NCI-H2227 (cell line): ENCODE measurements around the gene PI16.
"Not testable (repeated sequence)": the region's sequence is repeated elsewhere in the genome, so short reads cannot be mapped to it uniquely, and the experiment has no call there.

Experiments
- DNase-seq: peaks from one replicate; lab custom pipeline; 2025; ENCODE audit not compliant: unreplicated experiment; lab: John Stamatoyannopoulos, UW

PI16 gene

DNA sequence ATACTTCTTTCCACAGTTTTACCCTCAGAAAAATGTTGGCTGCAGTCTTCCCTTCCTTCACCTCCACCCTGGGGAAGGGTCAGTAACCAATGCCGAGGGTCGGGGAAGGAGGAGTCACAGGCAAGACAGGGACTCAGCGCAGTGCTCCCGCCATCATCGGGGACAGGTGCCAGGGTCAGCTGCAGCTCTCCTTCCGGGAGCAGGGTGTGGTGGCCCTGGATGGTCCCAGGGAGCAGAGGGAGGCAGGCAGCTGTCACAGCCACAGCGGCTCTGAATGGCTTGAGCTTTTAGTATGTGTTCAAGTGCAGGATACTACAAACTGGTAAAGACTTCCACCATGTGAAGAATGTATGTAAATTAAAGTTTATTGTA is 26.0 kb upstream of the PI16 start:
- no peak for DNase-seq

DNA sequence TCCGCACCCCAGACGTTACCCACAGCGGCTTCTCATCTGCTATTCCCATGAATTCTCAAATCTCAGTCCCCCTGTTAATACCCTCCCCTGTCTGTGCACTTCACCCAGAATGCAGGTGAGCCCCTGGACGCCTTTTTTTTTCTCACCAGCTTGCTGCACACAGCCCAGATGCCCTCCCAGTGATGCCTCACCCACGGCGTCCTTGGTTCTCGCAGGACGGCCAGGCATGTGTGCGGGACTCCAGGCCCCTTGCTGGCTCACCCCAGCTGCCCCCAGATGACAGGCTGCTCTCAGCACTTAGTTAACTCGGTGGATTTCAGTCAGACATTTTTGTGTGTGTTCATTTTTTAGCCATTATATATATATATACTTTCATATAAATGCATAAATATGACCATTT is 25.4 kb upstream of the PI16 start:
- DNase-seq = no peak

DNA sequence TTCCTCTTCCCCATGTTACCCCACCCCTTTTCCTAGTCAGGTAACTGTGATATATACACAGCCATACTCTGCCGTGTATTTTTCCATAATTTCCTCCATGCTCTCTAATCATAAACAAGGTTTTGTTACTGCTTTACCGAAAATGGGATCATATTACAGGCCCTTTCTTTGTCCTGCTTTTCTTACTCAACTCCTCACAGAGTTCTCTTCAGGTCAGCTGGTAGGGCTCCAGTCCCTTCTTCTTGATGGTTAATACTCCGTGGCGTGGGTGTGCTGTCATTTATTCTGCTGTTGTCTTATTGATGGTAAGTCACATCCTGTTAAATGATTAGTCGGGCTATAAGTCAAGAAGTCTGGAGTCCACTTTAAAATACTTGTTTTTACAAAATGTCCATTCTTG is 24.9 kb upstream of the PI16 start:
- DNase-seq = no peak

DNA sequence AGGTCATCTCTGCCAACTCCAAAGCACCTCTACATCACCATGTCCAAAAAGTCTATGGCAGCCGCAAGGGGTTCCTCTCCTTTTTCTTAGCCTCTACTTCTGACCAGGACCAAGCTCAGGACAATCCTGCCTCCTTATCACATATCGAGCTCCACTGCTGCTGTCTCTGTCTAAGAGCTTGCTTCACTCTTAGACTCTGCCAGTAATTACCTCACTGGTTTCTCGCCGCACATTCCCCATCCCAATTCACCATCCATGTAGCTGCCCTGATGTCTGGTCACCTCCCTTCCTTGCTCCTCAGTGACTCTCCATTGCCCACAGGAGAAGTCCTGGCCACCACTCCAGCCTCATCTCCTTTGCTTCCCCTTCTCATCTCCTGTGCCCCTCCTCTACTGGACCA is 24.1 kb upstream of the PI16 start:
- no peak for DNase-seq

DNA sequence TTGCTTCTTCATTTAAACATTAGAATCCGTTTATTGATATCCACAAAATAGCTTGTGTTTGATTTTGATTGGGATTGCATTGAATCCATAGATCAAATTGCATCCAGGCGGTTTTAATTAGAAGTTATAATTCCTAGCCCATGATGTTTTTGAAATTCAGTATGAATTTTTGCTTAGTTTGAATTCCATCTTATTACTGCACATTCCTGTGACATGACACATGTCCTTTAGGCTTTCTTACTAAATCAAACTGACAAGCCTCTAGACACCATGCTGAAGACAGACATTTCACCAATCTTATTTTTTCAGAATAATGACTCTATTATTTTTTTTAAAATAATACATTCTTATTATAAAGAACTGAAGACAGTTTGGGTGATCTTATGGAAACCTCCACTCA is 21.4 kb upstream of the PI16 start:
- no peak for DNase-seq

DNA sequence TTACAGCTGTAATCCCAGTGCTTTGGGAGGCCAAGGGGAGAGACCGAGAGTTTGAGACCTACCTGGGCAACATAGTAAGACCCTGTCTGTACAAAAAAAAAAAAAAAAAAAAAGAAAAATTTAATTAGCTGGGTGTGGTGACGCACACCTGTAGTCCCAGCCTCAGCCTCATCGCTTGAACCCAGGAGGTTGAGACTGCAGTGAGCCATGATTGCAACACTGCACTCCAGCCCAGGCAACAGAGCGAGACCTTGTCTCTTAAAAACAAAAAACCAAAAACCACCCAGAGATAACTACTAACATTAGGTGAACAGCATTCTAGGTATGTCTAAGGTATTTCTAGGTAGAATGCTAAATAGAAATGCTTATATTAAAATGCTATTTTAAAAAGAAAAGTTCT is 21.0 kb upstream of the PI16 start:
- DNase-seq = no peak

DNA sequence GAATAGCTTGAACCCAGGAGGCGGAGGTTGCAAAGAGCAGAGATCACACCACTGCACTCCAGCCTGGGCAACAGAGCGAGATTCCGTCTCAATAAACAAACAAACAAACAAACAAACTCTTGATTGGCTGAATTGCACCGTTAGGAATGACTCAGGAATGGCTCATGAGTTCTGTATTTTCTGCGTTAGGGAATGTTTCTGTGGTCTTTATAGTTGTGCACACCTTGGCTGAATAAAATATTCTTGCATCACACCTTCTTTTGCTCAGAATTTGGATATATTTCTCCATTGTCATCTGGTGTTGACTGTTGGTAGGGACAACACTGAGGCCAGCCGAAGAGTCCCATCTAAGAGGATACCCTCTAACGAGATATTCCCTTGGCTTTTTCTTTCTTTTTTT is 19.6 kb upstream of the PI16 start:
- DNase-seq = no peak

DNA sequence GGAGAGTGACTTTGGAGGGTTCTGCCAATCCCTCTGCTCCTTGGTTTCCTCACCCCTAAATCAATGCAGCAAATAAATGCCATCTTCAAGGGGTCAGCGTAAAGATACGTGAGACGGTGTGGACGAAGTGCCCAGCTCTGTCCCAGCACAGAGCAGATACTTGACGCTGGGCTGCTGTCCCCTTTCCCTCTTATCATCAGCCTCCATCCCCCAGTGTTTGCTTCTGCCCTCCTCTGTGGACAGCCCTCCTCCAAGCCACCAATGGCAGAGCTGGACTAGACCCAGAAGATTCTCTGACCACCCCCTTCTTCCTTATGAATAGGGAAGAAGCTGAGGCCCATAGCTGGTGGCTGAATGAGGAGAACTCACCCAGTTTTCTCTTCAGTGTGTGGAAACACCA is 17.7 kb upstream of the PI16 start:
- DNase-seq = no peak

DNA sequence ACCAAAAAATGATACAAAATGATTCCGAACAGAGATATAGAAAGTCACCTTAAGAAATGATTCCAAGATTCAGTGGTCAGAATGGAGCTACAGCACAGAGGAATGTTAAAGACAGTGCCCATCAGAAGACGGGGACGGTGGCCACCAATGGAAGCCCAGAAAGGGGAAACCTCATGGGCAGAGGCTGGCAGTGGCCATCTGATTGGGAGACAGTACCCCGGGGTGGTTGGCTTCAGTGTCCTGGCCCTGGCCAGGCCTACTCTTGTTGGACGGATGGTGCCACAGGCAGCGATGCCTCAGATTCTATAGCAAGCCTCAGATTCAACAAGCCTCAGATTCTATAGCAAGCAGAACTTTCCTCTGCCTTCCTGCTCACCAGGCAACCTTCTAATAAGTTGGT is 16.6 kb upstream of the PI16 start:
- no peak for DNase-seq

DNA sequence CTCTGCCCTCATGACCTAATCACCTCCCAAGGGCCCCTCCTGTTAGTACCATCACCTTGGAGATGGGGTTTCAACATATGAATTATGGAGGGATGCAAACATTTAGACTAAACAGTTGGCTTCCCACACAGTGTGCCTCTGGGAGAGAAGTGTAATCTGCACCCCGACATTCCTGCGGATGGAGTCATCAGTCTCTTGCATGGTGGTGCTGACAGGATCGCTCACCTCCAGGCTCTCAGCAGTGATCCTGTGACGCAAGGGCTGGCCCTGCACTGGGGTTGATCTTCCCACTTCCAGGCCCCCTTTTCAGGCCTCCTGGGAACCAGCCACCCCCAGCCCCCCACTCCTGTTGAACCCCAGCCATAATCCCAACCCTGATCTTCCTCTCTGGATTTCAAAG is 16.0 kb upstream of the PI16 start:
- no peak for DNase-seq

DNA sequence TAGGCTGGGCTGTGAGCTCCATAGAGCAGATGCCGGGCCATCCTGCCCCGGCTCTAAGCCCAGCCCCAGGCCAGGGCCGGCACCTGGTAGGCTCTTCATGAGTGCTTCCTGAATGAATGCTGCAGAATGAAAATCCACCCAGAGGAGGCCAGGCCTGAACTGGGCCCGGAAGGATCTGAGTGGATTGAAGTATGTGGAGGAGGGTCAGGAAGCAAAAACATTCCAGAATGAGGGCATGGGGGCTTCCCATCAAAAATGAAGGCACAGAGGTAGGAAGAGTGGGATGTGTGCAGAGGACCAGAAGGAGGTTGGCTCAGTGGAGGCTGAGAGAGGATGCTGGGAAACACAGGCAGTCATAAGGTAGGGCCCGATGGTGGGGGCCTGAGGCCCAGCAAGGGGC is 15.5 kb upstream of the PI16 start:
- not testable (repeated sequence) for DNase-seq

DNA sequence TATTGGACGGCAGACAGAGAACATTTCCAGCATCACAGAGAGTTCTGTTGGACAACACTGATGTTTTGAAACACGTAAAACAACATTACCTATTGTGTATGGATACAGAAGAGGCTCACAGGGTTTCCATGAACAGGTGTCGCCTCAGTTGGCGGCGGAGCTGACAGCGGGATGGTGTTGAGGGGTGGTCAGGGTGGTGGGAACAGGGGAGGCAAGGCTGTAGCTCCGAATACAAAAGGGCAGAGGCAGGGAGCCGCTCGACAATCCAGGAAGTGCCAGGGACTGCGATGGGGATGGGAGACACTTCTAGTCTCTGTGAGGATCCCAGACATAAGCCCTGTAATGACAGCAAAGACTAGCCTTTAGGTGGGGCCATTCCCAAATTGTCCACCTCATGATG is 14.5 kb upstream of the PI16 start:
- DNase-seq = no peak

DNA sequence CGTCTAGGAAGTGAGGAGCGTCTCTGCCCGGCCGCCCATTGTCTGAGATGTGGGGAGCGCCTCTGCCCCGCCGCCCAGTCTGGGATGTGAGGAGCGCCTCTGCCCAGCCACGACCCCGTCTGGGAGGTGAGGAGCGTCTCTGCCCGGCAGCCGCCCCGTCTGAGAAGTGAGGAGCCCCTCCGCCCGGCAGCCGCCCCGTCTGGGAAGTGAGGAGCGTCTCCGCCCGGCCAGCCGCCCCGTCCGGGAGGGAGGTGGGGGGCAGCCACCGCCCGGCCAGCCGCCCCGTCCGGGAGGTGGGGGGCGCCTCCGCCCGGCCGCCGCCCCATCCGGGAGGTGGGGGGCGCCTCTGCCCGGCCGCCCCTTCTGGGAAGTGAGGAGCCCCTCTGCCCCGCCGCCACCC is 13.0 kb upstream of the PI16 start:
- DNase-seq = not testable (repeated sequence)

DNA sequence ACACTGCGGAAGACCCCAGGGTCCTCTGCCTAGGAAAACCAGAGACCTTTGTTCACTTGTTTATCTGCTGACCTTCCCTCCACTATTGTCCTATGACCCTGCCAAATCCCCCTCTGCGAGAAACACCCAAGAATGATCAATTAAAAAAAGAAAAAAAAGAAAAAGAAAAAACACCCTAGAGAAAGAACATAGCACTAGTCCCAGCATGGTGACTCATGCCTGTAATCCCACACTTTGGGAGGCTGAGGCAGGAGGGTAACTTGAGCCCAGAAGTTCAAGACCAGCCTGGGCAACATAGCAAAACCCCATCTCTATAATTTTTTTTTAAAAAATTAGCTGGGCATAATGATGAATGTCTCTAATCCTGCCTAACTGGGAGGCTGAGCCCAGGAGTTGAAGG is 12.2 kb upstream of the PI16 start:
- DNase-seq = not testable (repeated sequence)

DNA sequence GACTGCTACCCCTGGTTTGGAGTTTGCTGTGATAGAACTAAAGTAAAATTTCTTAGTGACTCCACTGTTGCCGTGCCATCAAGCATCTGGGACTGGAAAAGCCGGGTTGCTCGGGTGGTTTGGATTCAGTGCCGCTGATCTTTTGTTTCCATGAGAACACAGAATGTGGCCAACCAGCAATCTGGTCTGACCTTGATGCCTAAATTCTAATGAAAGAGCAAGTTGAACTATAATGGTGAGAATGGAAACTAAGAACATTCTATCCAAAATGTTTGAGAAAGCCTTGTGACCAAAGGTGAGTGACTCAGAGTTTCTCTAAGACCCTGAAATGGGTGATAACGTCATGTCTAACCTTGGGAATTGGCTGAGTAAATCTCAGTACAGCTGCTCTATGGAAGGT is 9.9 kb upstream of the PI16 start:
- no peak for DNase-seq

DNA sequence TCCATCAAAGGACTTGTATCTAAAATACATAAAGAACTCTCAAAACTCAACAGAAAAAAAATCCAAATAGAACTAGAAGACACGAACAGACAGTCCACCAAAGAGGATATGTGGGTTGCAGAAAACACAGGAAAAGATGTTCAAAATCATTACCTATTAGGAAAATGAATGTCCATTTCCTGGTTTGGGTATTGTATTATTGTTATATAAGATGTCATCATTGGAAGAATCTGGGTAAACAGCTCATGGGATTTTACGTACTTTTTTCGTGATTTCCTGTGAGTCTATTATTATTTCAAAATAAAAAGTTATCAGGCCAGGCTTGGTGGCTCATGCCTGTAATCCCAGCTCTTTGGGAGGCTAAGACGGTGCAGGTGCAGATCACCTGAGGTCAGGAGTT is 9.2 kb upstream of the PI16 start:
- DNase-seq = no peak

DNA sequence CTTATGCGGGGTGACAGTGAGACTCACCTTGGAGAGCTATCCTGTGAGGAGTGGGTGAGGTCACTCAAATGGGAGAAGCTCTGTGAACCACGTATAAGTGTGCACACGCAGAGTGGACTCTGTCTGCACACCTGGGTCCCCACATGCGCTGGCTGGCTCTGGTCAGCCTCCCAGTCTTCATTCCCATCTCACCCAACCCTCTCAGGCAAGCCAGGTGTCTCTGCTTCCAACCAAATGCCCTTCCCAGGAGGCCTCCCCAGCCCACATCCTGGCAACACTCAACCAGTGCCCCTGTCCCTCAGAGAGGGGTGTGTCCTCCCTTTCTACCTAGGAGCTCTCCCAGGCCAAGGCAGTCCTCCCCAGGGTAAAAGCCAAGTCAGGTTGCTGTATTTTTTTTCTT is 8.0 kb upstream of the PI16 start:
- DNase-seq = no peak

DNA sequence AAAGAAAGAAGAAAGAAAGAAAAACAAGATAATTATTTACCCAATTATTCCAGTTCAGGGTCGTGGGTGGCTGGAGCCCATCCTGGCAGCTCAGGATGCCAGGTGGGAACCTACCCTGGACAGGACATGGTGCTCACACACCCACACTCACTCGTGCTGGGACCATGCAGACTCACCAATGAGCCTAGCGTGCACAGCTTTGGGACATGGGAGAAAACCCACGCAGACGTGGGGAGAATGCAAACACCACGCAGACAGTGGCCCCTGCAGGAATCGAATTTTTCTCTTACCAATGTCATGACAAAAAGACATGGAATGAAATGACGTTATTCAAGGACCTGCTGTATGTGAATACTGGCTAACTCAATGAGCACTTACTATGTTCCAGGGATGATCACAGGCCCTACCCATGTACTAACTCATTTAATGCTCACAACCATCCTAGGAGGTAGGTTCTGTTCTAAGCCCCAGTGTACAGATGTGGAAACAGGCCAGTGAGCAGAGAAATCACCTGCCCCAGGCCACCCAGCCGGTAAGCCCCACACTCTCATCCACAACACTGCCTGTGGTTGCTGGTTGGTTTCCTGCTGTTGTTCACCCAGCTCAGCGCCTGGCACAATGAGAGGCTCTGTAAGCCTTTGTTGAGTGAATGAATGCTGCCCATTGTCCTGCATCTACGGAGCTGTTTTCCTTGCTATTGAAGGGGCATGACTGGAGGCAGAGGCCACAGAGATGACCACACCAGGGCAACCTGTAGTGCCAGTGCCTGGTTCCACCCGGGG is 6.8 kb upstream of the PI16 start:
- DNase-seq = no peak

DNA sequence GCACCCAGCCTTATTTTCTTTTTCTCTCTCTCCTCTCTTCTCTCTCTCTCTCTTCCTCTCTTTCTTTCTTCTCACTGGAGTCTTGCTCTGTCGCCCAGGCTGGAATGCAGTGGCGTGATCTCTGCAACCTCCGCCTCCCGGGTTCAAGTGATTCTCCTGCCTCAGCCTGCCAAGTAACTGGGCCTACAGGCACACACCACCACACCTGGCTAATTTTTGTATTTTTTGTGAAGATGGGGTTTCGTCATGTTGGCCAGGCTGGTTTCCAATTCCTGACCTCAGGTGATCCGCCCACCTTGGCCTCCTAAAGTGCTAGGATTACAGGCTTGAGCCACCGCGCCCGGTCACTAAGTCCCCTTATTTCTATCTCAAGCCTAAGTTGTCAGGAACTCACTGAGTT is 5.5 kb upstream of the PI16 start:
- not testable (repeated sequence) for DNase-seq

DNA sequence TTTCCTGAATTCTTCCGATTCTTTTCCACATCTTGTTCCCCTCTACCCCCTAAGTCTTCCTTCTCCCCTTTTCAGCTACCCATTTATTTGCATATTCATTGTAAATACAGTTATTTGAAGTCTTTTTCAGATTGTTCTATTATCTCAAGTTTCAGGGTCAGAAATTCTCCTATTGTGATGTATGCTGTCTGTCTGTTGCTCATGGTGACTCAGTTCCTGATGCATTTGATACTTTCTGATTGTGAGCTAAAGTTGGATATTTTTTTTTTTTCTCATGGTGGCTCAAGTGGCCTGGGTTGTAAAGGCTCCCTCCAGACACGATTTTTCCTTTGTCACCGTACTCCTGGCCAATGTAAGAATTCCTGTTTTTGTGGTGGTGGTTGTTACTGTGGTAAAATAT is 4.9 kb upstream of the PI16 start:
- DNase-seq = no peak

DNA sequence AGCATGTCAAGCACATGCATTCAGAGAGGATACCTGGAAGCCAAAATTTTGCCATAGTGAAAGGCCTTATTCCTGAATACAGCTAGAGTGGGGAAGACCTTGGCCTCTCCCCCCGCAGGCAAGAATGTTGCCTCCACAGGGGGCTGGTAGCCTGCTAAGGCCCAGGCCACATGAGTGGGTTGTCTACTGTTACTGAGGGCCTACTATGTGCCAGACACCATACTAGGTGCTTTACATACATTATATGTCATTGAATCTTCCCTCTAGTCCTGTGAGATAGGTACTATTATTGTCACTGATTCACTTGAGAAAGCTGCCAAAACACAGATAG is 642 bp upstream of the PI16 start:
- no peak for DNase-seq

DNA sequence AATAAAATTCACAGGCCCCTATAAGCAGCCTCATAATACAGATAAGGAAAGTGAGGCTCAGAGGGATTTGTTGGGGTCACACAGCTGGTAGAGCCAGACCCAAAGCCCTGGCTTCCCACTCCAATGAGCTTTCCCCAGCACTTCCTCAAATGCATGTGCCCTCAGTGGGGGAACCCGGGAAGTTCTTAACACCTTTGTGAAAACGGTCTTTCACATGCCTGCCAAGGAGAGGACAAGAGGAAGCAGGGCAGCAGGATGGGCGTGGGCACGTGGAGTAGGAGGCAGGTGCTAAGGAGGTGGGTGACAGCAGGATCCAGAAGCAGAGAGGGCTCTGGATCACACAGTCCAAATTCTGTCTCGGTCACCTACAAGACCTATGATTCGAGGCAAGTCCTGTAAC is 598 bp downstream of the PI16 start:
- DNase-seq = no peak

DNA sequence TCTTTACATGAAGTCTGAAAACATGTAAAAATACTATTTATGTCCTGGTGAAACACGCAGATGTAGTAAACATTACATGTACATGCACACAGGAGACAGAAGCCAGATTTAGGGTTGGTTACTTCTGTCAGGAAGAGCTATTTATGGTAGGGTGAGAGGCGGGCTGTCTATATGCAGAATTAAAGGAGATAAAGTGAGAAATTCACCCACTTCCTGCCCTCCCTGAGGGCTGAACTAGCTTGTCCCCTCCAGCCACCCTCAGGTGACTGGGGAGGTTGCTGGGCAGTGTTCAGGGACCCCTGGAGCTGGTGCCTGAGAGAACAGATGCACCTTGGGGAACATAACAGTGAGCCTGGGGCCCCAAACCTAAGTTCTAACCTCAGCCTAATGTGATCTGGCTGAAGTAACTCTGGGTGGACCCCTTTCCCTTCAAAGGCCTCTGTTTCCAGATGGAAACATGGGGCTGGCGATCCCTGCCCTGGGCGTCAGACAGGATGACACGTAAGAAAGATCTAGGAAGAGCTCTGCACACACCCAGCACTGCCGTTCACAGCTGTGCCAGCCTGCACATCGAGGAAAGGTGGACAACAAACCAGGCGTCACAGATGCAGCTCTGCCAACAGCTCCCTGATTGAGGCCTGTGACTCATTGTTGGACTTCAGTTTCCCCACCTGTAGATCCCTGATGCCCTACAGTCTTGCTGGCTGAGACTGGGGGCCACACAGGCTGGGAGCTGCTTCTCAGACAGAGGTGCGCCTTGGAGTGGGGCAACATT is 1.3 kb downstream of the PI16 start:
- DNase-seq = no peak
